Activated naive CD8-positive, alpha-beta T cell treated with anti-CD3 and anti-CD28 coated beads, Interleukin-2, amount 50 U/mL, for 16 hours (primary cell): Measurements from ENCODE around the gene NCS1.

Experiments used
- DNase-seq: peaks from one replicate; pipeline ENCODE4 v3.0.0-alpha.2; 2020; ENCODE audit warnings: low read depth, low spot score

Gene NCS1

GRCh38 chr9:130193531-130194377 is 21.6 kb downstream of the NCS1 start:
- no peak for DNase-seq

GRCh38 chr9:130194378-130194932 is 22.3 kb downstream of the NCS1 start:
- DNase-seq: no peak

- DNase-seq: no peak
Measured at GRCh38 chr9:130195638-130196037, 23.4 kb downstream of the NCS1 start.

- DNase-seq: no peak
Measured at GRCh38 chr9:130196643-130197042, 24.4 kb downstream of the NCS1 start.

GRCh38 chr9:130197386-130197785 is 25.2 kb downstream of the NCS1 start:
- no peak for DNase-seq

- DNase-seq: no peak
Measured at GRCh38 chr9:130197888-130198287, 25.7 kb downstream of the NCS1 start.

- DNase-seq: no peak
Measured at GRCh38 chr9:130198501-130199179, 26.4 kb downstream of the NCS1 start.

- DNase-seq: no peak
Measured at GRCh38 chr9:130199605-130200004, 27.4 kb downstream of the NCS1 start.

GRCh38 chr9:130200038-130200849 is 28.0 kb downstream of the NCS1 start:
- no peak for DNase-seq

GRCh38 chr9:130201399-130201873 is 29.2 kb downstream of the NCS1 start:
- DNase-seq: no peak

- DNase-seq: no peak
Measured at GRCh38 chr9:130201974-130202373, 29.8 kb downstream of the NCS1 start.

- DNase-seq: no peak
Measured at GRCh38 chr9:130204341-130204740, 32.1 kb downstream of the NCS1 start.

- DNase-seq: no peak
Measured at GRCh38 chr9:130204959-130205358, 32.8 kb downstream of the NCS1 start.

- no peak for DNase-seq
Measured at GRCh38 chr9:130205912-130206311, 33.7 kb downstream of the NCS1 start.

- DNase-seq: no peak
Measured at GRCh38 chr9:130206579-130206978, 34.4 kb downstream of the NCS1 start.

- DNase-seq: no peak
Measured at GRCh38 chr9:130207241-130207992, 35.2 kb downstream of the NCS1 start.

- no peak for DNase-seq
Measured at GRCh38 chr9:130208600-130209347, 36.6 kb downstream of the NCS1 start.

- no peak for DNase-seq
Measured at GRCh38 chr9:130209422-130209821, 37.2 kb downstream of the NCS1 start.

GRCh38 chr9:130211548-130212226 is 39.5 kb downstream of the NCS1 start:
- no peak for DNase-seq
